Right ventricle myocardium superior (tissue), 1 donor: Measurements from ENCODE around the gene CATSPERZ. TPM values are rescaled to one million over a fixed set of nuclear protein-coding genes. Genes with fewer than 3 reads are reported as not detected.

Experiments
- ATAC-seq: fragments of 200-7000 bp; cut with Tn5 transposase; one replicate; pipeline ENCODE4 v1.9.1; 2020; ENCODE audit warnings: mild to moderate bottlenecking; ENCODE audit not compliant: poor library complexity
- DNase-seq: peaks from one replicate; pipeline ENCODE4 v3.0.0-alpha.2; 2020
- intact Hi-C: fragments of 100-400 bp; cut with DNase I; formaldehyde crosslinking; loops from one replicate; pipeline ENCODE4 v1.11.2; 2022
- long read RNA-seq: library from polyadenylated mRNA; unstranded; transcript quantifications from one replicate; pipeline ENCODE4 v2.0.0, GENCODE V29; 2021
- total RNA-seq: library from RNA; stranded (reverse); fragmentation: NEBNext Ultra II Directional; extraction: Animal tissue kit (Norgen Biotek cat#: 25700); gene quantifications from one replicate; pipeline ENCODE4 v1.2.1, GENCODE V29; 2021
- donor health status: DM: no; HTN: yes; CAD: no; lungs with severe emphysema.

Gene CATSPERZ
- not detected for total RNA-seq
- long read RNA-seq = 0 reads

GRCh38 chr11:64299847-64300648, at the start of gene CATSPERZ:
CATSPERZ (plus strand) TSS chr11:64300358; CDS start chr11:64300411, 53 bp downstream.
- no peak for DNase-seq
- intact Hi-C loops = loop anchor here (5.0 kb wide), 1 partner anchor 98 kb away; no protein-coding TSS in a partner anchor
- no peak for ATAC-seq

GRCh38 chr11:64250415-64251015, 49.6 kb upstream of the CATSPERZ start:
- DNase-seq (no peak), ATAC-seq (no peak)
- intact Hi-C loops = no loop called here

GRCh38 chr11:64251016-64251752, 49.0 kb upstream of the CATSPERZ start, which contains the start of gene PLCB3:
PLCB3 (plus strand) TSS chr11:64251530; CDS start chr11:64251650, 120 bp downstream.
- intact Hi-C loops = no loop called here
- DNase-seq (peak; percentile 73), ATAC-seq (peak; percentile 65)

GRCh38 chr11:64251753-64252002, 48.5 kb upstream of the CATSPERZ start:
- no peak for DNase-seq
- intact Hi-C loops = no loop called here
- no peak for ATAC-seq

- ATAC-seq = peak; percentile 5
- intact Hi-C loops = no loop called here
- DNase-seq = no peak
These were observed 47.9 kb upstream of the CATSPERZ start for GRCh38 chr11:64252003-64252872.

- no peak for ATAC-seq
- intact Hi-C loops = no loop called here
- DNase-seq = no peak
These were observed 47.1 kb upstream of the CATSPERZ start for GRCh38 chr11:64253043-64253442.

- DNase-seq (no peak), ATAC-seq (no peak)
- intact Hi-C loops = no loop called here
These were observed 46.7 kb upstream of the CATSPERZ start for GRCh38 chr11:64253481-64253880.

GRCh38 chr11:64254326-64254725, 45.8 kb upstream of the CATSPERZ start:
- ATAC-seq = no peak
- intact Hi-C loops = no loop called here
- no peak for DNase-seq

- ATAC-seq = no peak
- no peak for DNase-seq
- intact Hi-C loops = no loop called here
These were observed 44.7 kb upstream of the CATSPERZ start for GRCh38 chr11:64255135-64256128.

GRCh38 chr11:64256300-64256699, 43.9 kb upstream of the CATSPERZ start:
- no peak for ATAC-seq
- intact Hi-C loops = no loop called here
- DNase-seq = no peak

- intact Hi-C loops = no loop called here
- no peak for DNase-seq
- ATAC-seq = no peak
These were observed 41.8 kb upstream of the CATSPERZ start for GRCh38 chr11:64258356-64258755.

GRCh38 chr11:64258946-64259532, 41.1 kb upstream of the CATSPERZ start:
- ATAC-seq (no peak), DNase-seq (no peak)
- intact Hi-C loops = no loop called here

GRCh38 chr11:64259533-64260067, 40.6 kb upstream of the CATSPERZ start:
- ATAC-seq = no peak
- DNase-seq = no peak
- intact Hi-C loops = no loop called here

- DNase-seq (no peak), ATAC-seq (no peak)
- intact Hi-C loops = no loop called here
These were observed 39.9 kb upstream of the CATSPERZ start for GRCh38 chr11:64260147-64260708.

- ATAC-seq = no peak
- no peak for DNase-seq
- intact Hi-C loops = no loop called here
These were observed 38.5 kb upstream of the CATSPERZ start for GRCh38 chr11:64261556-64262080.

GRCh38 chr11:64262271-64263002, 37.7 kb upstream of the CATSPERZ start:
- intact Hi-C loops = no loop called here
- no peak for DNase-seq
- no peak for ATAC-seq
